ENCODE measurements around the gene TEDC1. TPM values are rescaled to one million over a fixed set of nuclear protein-coding genes. Genes with fewer than 3 reads are reported as not detected.

Gene TEDC1
- total RNA-seq, 4 donors from 2014 or later: 7.1 to 12.8 (median 7.6) TPM

DNA sequence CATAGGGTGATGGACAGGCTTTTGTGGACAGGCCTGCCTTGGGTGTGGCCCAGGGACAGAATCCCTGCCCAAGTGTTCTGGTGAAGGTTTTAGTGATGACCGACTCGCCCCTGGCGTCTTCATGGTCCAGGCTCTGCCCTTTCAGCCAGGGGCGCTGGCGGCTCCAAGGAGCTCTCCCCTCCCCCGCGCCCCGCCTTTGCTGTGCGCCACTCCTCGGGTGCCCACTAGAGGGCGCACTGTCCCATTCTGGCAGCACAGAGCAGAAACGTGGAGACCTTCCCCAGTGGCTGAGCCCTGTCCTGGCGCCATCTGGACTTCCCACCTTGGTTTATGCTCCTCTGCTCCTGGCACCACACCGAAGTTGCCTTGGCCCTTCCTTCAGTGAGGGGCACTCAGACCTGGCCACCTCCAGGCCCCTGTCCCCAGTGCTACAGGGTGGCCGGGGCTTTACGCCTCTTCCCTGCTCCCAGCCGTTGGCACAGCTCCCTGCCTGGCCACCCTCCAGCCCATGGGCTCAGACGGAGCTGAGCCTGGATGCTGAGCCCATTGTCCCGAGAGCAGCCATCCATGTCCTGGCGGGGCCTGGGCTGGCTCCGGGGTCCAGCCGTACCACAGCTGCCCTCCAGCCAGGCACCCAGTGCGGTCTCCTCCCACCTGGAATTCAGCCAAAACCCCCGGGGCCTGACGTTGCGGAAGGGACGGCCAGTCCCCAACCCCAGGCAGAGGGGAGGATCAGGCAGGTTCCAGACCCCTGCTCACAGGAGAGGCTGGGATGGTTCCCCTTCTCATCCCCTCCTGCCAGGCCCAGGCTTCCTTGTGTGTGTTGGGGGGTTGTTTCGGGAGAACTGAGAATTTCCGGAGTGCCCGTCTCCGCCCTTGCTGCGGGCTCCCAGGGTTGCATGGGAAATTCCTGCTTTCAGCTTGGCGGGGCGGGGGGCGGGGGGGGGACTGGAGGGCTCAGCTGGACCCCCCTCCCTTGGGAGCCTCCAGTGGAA is 9.9 kb upstream of the TEDC1 start:
- peaks cover 0 to 20% (median 0%) of the 10 kb centered on the region in 4 donors for H3K27me3 ChIP-seq
- intact Hi-C loops (cut with DNase I): loop anchor here (10.0 kb wide), 1 partner anchor 106 kb away; no protein-coding TSS in a partner anchor

GRCh38 chr14:105481886-105482457 is 9.1 kb upstream of the TEDC1 start:
- Histone ChIP-seq H3K27me3 (peaks cover 0 to 28% (median 0%) of the 10 kb centered on the region in 4 donors), H3K9me3 (no peaks in the 10 kb centered on the region), H3K4me3 (peak overlapping the region; percentile 23 to 67 (median 39)), H3K36me3 (peaks cover 0 to 19% (median 0%) of the 10 kb centered on the region in 3 donors), H3K4me1 (peaks cover 75 to 99% (median 81%) of the 10 kb centered on the region in 3 donors), H3K27ac (peak overlapping the region; percentile 88 to 99 (median 93))
- peak in 1 of 4 donors; percentile 24 for TF ChIP-seq POLR2A (IDR thresholded peaks at IDR 0.05)
- TF ChIP-seq, protein P1, sequence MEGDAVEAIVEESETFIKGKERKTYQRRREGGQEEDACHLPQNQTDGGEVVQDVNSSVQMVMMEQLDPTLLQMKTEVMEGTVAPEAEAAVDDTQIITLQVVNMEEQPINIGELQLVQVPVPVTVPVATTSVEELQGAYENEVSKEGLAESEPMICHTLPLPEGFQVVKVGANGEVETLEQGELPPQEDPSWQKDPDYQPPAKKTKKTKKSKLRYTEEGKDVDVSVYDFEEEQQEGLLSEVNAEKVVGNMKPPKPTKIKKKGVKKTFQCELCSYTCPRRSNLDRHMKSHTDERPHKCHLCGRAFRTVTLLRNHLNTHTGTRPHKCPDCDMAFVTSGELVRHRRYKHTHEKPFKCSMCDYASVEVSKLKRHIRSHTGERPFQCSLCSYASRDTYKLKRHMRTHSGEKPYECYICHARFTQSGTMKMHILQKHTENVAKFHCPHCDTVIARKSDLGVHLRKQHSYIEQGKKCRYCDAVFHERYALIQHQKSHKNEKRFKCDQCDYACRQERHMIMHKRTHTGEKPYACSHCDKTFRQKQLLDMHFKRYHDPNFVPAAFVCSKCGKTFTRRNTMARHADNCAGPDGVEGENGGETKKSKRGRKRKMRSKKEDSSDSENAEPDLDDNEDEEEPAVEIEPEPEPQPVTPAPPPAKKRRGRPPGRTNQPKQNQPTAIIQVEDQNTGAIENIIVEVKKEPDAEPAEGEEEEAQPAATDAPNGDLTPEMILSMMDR (IDR thresholded peaks at IDR 0.05): peak in 2 of 6 experiments; percentile 26 to 28
- intact Hi-C loops (cut with DNase I): loop anchor here (10.0 kb wide), 1 partner anchor 107 kb away; no protein-coding TSS in a partner anchor
- DNase-seq: peak; percentile 80
- 0% methylated on average over 2 to 13 of the region's 18 CpGs for WGBS, 2 donors

More for the DNA sequence above, 9.9 kb upstream of the TEDC1 start:
- Histone ChIP-seq H3K27ac (peak overlapping the region; percentile 88 to 99 (median 93)), H3K4me3 (peak overlapping the region; percentile 23 to 67 (median 39)), H3K36me3 (peaks cover 0 to 19% (median 0%) of the 10 kb centered on the region in 3 donors), H3K9me3 (no peaks in the 10 kb centered on the region), H3K4me1 (peaks cover 77 to 99% (median 80%) of the 10 kb centered on the region in 3 donors)
- no peak for DNase-seq
- 0% methylated on average over 12 of the region's 35 CpGs; no CpG with 5 or more reads in 1 of the 2 donors for WGBS, 2 donors
- TF ChIP-seq, protein P1 (IDR thresholded peaks at IDR 0.05): peak; percentile 96 to 99 (median 99)
- TF ChIP-seq POLR2A (IDR thresholded peaks at IDR 0.05): peak in 2 of 4 donors; percentile 25 to 38

GRCh38 chr14:105482486-105483110 is 8.4 kb upstream of the TEDC1 start:
- peak overlapping the region in 1 of 4 donors; percentile 44 for H3K4me3 ChIP-seq
- H3K36me3 ChIP-seq: peaks cover 0 to 19% (median 0%) of the 10 kb centered on the region in 3 donors
- peak overlapping the region; percentile 88 to 99 (median 93) for H3K27ac ChIP-seq
- no peaks in the 10 kb centered on the region for H3K9me3 ChIP-seq
- TF ChIP-seq, protein P1 (IDR thresholded peaks at IDR 0.05): no peak
- TF ChIP-seq POLR2A (IDR thresholded peaks at IDR 0.05): no peak
- H3K27me3 ChIP-seq: peaks cover 0 to 34% (median 0%) of the 10 kb centered on the region in 4 donors
- peaks cover 73 to 100% (median 83%) of the 10 kb centered on the region in 3 donors for H3K4me1 ChIP-seq
- WGBS, 2 donors: 40 to 59% methylated on average over 2 to 9 of the region's 18 CpGs
- DNase-seq: no peak
- intact Hi-C loops (cut with DNase I): loop anchor here (10.0 kb wide), 1 partner anchor 108 kb away; no protein-coding TSS in a partner anchor

DNA sequence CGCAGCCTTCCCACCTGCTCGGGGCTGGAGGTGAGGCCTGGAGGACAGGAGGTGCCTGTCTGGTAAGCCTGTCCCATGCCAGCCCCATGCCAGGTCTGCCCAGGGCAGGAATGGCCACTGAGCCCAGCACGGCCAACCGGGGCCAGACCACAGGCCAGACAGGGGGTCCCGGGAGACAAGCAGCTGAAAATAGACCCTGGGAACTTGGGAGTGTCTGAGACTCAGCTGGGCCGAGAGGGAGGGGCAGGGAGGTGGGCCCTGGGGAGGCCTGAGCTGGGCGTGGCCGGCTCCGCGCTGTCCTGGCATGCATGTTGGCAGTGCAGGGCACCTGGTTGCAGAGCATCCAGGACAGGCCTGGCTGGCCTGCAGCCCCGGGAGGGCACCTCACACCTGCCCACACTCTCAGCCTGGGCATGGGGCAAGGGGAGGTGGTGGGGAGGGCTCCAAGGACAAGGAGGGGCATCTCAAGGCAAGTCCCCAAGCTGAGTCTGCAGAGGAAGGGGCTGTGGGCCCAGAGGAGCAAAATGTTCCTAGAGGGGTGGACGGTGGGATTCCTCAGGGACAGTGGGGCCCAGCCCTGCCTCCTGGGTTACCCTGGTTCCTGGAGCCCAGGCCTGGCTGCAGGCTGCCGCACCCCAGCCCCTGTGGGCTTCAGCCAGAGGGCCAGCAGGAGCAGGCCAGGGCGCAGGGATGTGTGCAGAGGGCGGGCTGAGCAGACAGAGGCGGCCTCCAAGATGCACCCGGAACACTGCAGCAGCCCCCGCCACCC is 7.6 kb upstream of the TEDC1 start:
- intact Hi-C loops (cut with DNase I): loop anchor here (10.0 kb wide), 1 partner anchor 109 kb away; no protein-coding TSS in a partner anchor
- no peak for DNase-seq
- Histone ChIP-seq H3K27ac (peak overlapping the region; percentile 88 to 99 (median 93)), H3K4me1 (peaks cover 82 to 100% (median 85%) of the 10 kb centered on the region in 3 donors), H3K27me3 (peaks cover 0 to 30% (median 0%) of the 10 kb centered on the region in 4 donors), H3K36me3 (peaks cover 0 to 14% (median 0%) of the 10 kb centered on the region in 3 donors), H3K9me3 (no peaks in the 10 kb centered on the region), H3K4me3 (no peak overlapping the region)
- WGBS, 2 donors: 39 to 45% methylated on average over 3 to 4 of the region's 18 CpGs
- TF ChIP-seq, protein P1 (IDR thresholded peaks at IDR 0.05): no peak
- no peak for TF ChIP-seq POLR2A (IDR thresholded peaks at IDR 0.05)
